Endothelial cell of umbilical vein (primary cell): Measurements from ENCODE around the gene BEST2. TPM values are rescaled to one million over a fixed set of nuclear protein-coding genes. Genes with fewer than 3 reads are reported as not detected.

Source experiments
- BruUV-seq: library from RNA; stranded (reverse); fragments of 400-500 nt; replicated peaks from 2 replicates; lab custom pipeline; 2021; lab: Mats Ljungman, UMichigan
- CTCF ChIA-PET: fragments of 300-600, 350-600 bp; sonication (Branson Sonifier 250); formaldehyde crosslinking; loops from one replicate; lab custom pipeline; 2021; ENCODE audit warnings: antibody characterized with exemption, inconsistent platforms; lab: Charles Lee
- POLR2A ChIA-PET: fragments of 300-600, 350-600 bp; sonication (Branson Sonifier 250); formaldehyde crosslinking; loops from one replicate; lab custom pipeline; 2021; ENCODE audit warnings: antibody characterized with exemption, inconsistent platforms; lab: Charles Lee
- DNase-seq: peaks from one replicate; pipeline ENCODE4 v3.0.0-alpha.2; 2011; ENCODE audit warnings: low read depth, low spot score
- FAIRE-seq: peaks from 2 replicates; lab custom pipeline; 2011; peaks lifted over from hg19 to GRCh38; lab: Jason Lieb, UNC
- H2AFZ ChIP-seq: 2 replicates; pipeline ENCODE4 v1.6.0; 2012; ENCODE audit warnings: low read depth, low read length, control low read depth, inconsistent platforms
- H3K27ac ChIP-seq: 2 replicates; pipeline ENCODE4 v1.5.1; 2011; ENCODE audit warnings: low read depth, mild to moderate bottlenecking, control low read depth, low read length, moderate library complexity; ENCODE audit not compliant: insufficient read depth
- H3K27me3 ChIP-seq, 2 experiments: 2 replicates each; pipeline versions ENCODE4 v1.6.0 to v1.6.1; 2011; ENCODE audit warnings: low read length in 2 of 2, mixed read lengths in 1 of 2; ENCODE audit not compliant: control insufficient read depth in 2 of 2, insufficient read depth in 2 of 2
- H3K36me3 ChIP-seq, 2 experiments: 2 replicates in 1 of 2; 3 replicates in 1 of 2; pipeline ENCODE4 v1.5.1; 2011; ENCODE audit warnings: low read length in 2 of 2, mild to moderate bottlenecking in 1 of 2, moderate library complexity in 1 of 2; ENCODE audit not compliant: control insufficient read depth in 2 of 2, insufficient read depth in 2 of 2; ENCODE audit errors: extremely low read depth in 1 of 2
- H3K4me1 ChIP-seq: 3 replicates; pipeline ENCODE4 v1.5.1; 2011; ENCODE audit warnings: mild to moderate bottlenecking, low read length; ENCODE audit not compliant: control insufficient read depth, insufficient read depth; ENCODE audit errors: extremely low read depth
- H3K4me2 ChIP-seq: 2 replicates; pipeline ENCODE4 v1.6.1; 2011; ENCODE audit warnings: low read length, control low read depth, mixed read lengths; ENCODE audit not compliant: insufficient read depth
- H3K4me3 ChIP-seq, 3 experiments: fragments of 200-600 bp in 1 of 3; sonication (generic), shearing (Covaris generic) in 1 of 3; replicated peaks in 1 of 3; 2 replicates each; pipeline ENCODE4 v1.5.1; 2011 to 2016; ENCODE audit warnings: control low read depth in 3 of 3, low read length in 3 of 3, mild to moderate bottlenecking in 2 of 3, inconsistent platforms in 1 of 3, low read depth in 1 of 3, moderate library complexity in 1 of 3; ENCODE audit not compliant: insufficient read depth in 1 of 3
- H3K79me2 ChIP-seq: 2 replicates; pipeline ENCODE4 v1.6.0; 2012; ENCODE audit warnings: low read length, inconsistent platforms; ENCODE audit not compliant: control insufficient read depth, insufficient read depth
- H3K9ac ChIP-seq: replicated peaks from 2 replicates; pipeline ENCODE3; 2011; ENCODE audit warnings: low read length, control low read depth; ENCODE audit not compliant: insufficient read depth; ENCODE audit errors: extremely low read depth
- H3K9me1 ChIP-seq: replicated peaks from 3 replicates; pipeline ENCODE4 v1.6.0; 2011; ENCODE audit warnings: mild to moderate bottlenecking, low read length; ENCODE audit not compliant: control insufficient read depth, insufficient read depth; ENCODE audit errors: extremely low read depth
- H3K9me3 ChIP-seq: replicated peaks from 2 replicates; pipeline ENCODE4 v1.5.1; 2012; ENCODE audit warnings: low read length, inconsistent platforms; ENCODE audit not compliant: control insufficient read depth, insufficient read depth
- H4K20me1 ChIP-seq: replicated peaks from 2 replicates; pipeline ENCODE3; 2011; ENCODE audit warnings: mild to moderate bottlenecking, low read length; ENCODE audit not compliant: control insufficient read depth, insufficient read depth; ENCODE audit errors: extremely low read depth
- CTCF ChIP-seq, 2 donors: IDR thresholded peaks; 1 replicate in 1 of 2; 2 replicates in 1 of 2; pipeline ENCODE4 v1.5.1; 2011; ENCODE audit warnings: low read length in 2 of 2, mild to moderate bottlenecking in 2 of 2, moderate library complexity in 2 of 2, control low read depth in 1 of 2, inconsistent platforms in 1 of 2, low read depth in 1 of 2; ENCODE audit not compliant: insufficient read depth in 1 of 2; ENCODE audit errors: extremely low read depth in 1 of 2
- EZH2 ChIP-seq: IDR thresholded peaks from 2 replicates; pipeline ENCODE4 v1.6.1; 2012; ENCODE audit warnings: borderline replicate concordance, low read depth, mild to moderate bottlenecking, moderate library complexity, low read length, inconsistent platforms; ENCODE audit not compliant: severe bottlenecking
- FOS ChIP-seq: IDR thresholded peaks from 2 replicates; pipeline ENCODE4 v1.6.1; 2011; ENCODE audit warnings: mild to moderate bottlenecking, low read length, moderate library complexity, borderline replicate concordance; ENCODE audit not compliant: insufficient read depth
- GATA2 ChIP-seq: IDR thresholded peaks from 2 replicates; pipeline ENCODE4 v1.7.0; 2011; ENCODE audit warnings: low read depth, mild to moderate bottlenecking, moderate library complexity, mixed read lengths, low read length; ENCODE audit not compliant: insufficient read length, insufficient read depth
- JUN ChIP-seq: IDR thresholded peaks from 2 replicates; pipeline ENCODE4 v1.6.1; 2011; ENCODE audit warnings: borderline replicate concordance, low read depth; ENCODE audit not compliant: insufficient read length, insufficient read depth
- MAX ChIP-seq: IDR thresholded peaks from 2 replicates; pipeline ENCODE4 v1.6.1; 2011; ENCODE audit not compliant: insufficient read depth, insufficient read length
- MYC ChIP-seq: IDR thresholded peaks from one replicate; pipeline ENCODE4 v1.6.1; 2011; ENCODE audit warnings: mild to moderate bottlenecking, low read depth, low read length
- POLR2A ChIP-seq: IDR thresholded peaks from 2 replicates; pipeline ENCODE4 v1.6.1; 2012; ENCODE audit warnings: low read depth, mild to moderate bottlenecking, control low read depth, low read length
- POLR2AphosphoS5 ChIP-seq: IDR thresholded peaks from 2 replicates; pipeline ENCODE4 v1.6.1; 2012; ENCODE audit warnings: low read depth, mild to moderate bottlenecking, control low read depth, low read length, moderate library complexity; ENCODE audit not compliant: insufficient read depth
- dilution Hi-C: fragments of 300-500 bp; cut with MboI; formaldehyde crosslinking; loops from one replicate; pipeline ENCODE4 v1.15.0; 2019; ENCODE audit warnings: low sequenced_read_pairs; ENCODE audit not compliant: extremely low pct_ligation_motif_present
- intact Hi-C: fragments of 100-400 bp; cut with micrococcal nuclease; formaldehyde crosslinking; loops from one replicate; pipeline ENCODE4 v1.10.0; 2022
- polyA plus RNA-seq, 4 experiments: library from polyadenylated mRNA; depleted of rRNA in 3 of 4; stranded (reverse) in 3 of 4; unstranded in 1 of 4; fragments of >200 nt; gene quantifications; 2 replicates each; pipeline versions ENCODE4 v1.2.1 to v1.2.3, GENCODE V29; 2011 to 2012; ENCODE audit warnings: missing spikeins in 1 of 4
- total RNA-seq: library from RNA; stranded (reverse); gene quantifications from 2 replicates; pipeline ENCODE4 v1.2.3, GENCODE V29; 2021

The BEST2 gene
- total and polyA plus RNA-seq, 2 donors (not counting 3 experiments of a cell fraction or from before 2014, with no cell fraction given): not detected

- Histone ChIP-seq H3K9me3 (no peaks in the 10 kb centered on the region), H3K9me1 (no peaks in the 10 kb centered on the region), H3K4me2 (peak overlapping the region; percentile 57), H3K9ac (peak overlapping the region; percentile 52), H3K36me3 (no peaks in the 10 kb centered on the region), H2AFZ (peak overlapping the region; percentile 75), H3K27me3 (no peaks in the 10 kb centered on the region), H3K4me1 (peaks cover 25% of the 10 kb centered on the region), H3K4me3 (peak overlapping the region; percentile 14 to 57 (median 51)), H3K79me2 (no peaks in the 10 kb centered on the region), H4K20me1 (no peaks in the 10 kb centered on the region), H3K27ac (peak overlapping the region; percentile 82)
- TF ChIP-seq JUN (no peak), MAX (no peak), EZH2 (no peak), POLR2AphosphoS5 (no peak), MYC (no peak), CTCF (IDR thresholded peaks at IDR 0.05; ENCODE audit: extremely low read depth in 1 of 2, insufficient read depth in 1 of 2, low read depth in 1 of 2, low read length in 2 of 2) (no peak), POLR2A (no peak), FOS (no peak), GATA2 (no peak)
- CTCF ChIA-PET: interaction anchor here (0.9 to 10.3 kb wide), 12 partner anchors 9 to 188 kb away, joined by 3 to 387 read pairs (median 4); partner anchors contain the start of genes GET3, JUNB, PRDX2 and THSD8
- DNase-seq: peak; percentile 73
- dilution Hi-C loops (no loop called here), intact Hi-C loops (no loop called here)
- TSS peak; percentile 59 for BruUV-seq
- POLR2A ChIA-PET: interaction anchor here (0.9 to 5.2 kb wide), 4 partner anchors 11 to 20 kb away, joined by 3 to 94 read pairs (median 4); partner anchors contain the start of gene JUNB
- FAIRE-seq: peak; percentile 73
Observed at GRCh38 chr19:12778017-12778904, 26.7 kb downstream of the BEST2 start.
